B cell (primary cell): ENCODE data around the gene TRPV4. TPM values are rescaled to one million over a fixed set of nuclear protein-coding genes. Genes with fewer than 3 reads are reported as not detected.

Experiments used
- ATAC-seq: fragments of 200-7000 bp; cut with Tn5 transposase; one replicate; pipeline ENCODE4 v1.10.0; 2021; ENCODE audit warnings: low read depth, mild to moderate bottlenecking, moderate number of reproducible peaks, moderate library complexity
- CTCF ChIA-PET: fragments of 350-600 bp; sonication (Branson Sonifier 250); formaldehyde crosslinking; loops from one replicate; lab custom pipeline; 2021; ENCODE audit warnings: antibody characterized with exemption, inconsistent platforms; lab: Charles Lee
- POLR2A ChIA-PET: fragments of 350-600 bp; sonication (Branson Sonifier 250); formaldehyde crosslinking; loops from one replicate; lab custom pipeline; 2021; ENCODE audit warnings: antibody characterized with exemption; lab: Charles Lee
- DNase-seq: peaks from one replicate; pipeline ENCODE4 v3.0.0; 2013
- H2AFZ ChIP-seq: 2 replicates; pipeline ENCODE4 v1.6.1; 2012; ENCODE audit warnings: mild to moderate bottlenecking, low read depth, low read length; ENCODE audit not compliant: insufficient read depth, poor library complexity, severe bottlenecking
- H3K27ac ChIP-seq, 2 donors: 1 replicate in 1 of 2; 2 replicates in 1 of 2; pipeline ENCODE4 v1.5.1; 2012 to 2013; ENCODE audit warnings: low read length in 2 of 2, mild to moderate bottlenecking in 2 of 2, moderate library complexity in 1 of 2
- H3K27me3 ChIP-seq, 4 experiments: fragments of 200-600 bp in 1 of 4; sonication (generic) in 1 of 4; replicated peaks in 1 of 4; 1 replicate in 2 of 4; 2 replicates in 2 of 4; pipeline versions ENCODE4 v1.6.1 to v1.7.0; 2013 to 2016; ENCODE audit warnings: low read length in 3 of 4, mild to moderate bottlenecking in 2 of 4, mixed read lengths in 1 of 4, moderate library complexity in 1 of 4; ENCODE audit not compliant: insufficient read depth in 4 of 4, control insufficient read depth in 3 of 4; ENCODE audit errors: control extremely low read depth in 1 of 4
- H3K36me3 ChIP-seq, 2 experiments: replicated peaks in 1 of 2; 1 replicate in 1 of 2; 2 replicates in 1 of 2; pipeline versions ENCODE4 v1.6.1 to v1.7.1; 2013; ENCODE audit warnings: low read length in 1 of 2; ENCODE audit not compliant: insufficient read depth in 2 of 2, control insufficient read depth in 1 of 2; ENCODE audit errors: control extremely low read depth in 1 of 2, extremely low read depth in 1 of 2
- H3K4me1 ChIP-seq, 2 donors: fragments of 200-600 bp in 1 of 2; sonication (generic) in 1 of 2; 1 replicate in 1 of 2; 2 replicates in 1 of 2; pipeline versions ENCODE4 v1.5.1 to v1.6.1; 2013 to 2017; ENCODE audit warnings: low read length in 2 of 2; ENCODE audit not compliant: control insufficient read depth in 2 of 2, insufficient read depth in 2 of 2
- H3K4me2 ChIP-seq: replicated peaks from 2 replicates; pipeline ENCODE3; 2012; ENCODE audit warnings: mild to moderate bottlenecking, low read depth, low read length; ENCODE audit not compliant: poor library complexity, severe bottlenecking
- H3K4me3 ChIP-seq, 5 experiments: fragments of 200-600 bp in 1 of 5; sonication (generic) in 1 of 5; 1 replicate in 3 of 5; 2 replicates in 2 of 5; pipeline versions ENCODE4 v1.5.1 to v1.7.0; 2011 to 2016; ENCODE audit warnings: low read length in 4 of 5, mild to moderate bottlenecking in 4 of 5, low read depth in 2 of 5, control low read depth in 1 of 5, moderate library complexity in 1 of 5; ENCODE audit not compliant: insufficient read depth in 1 of 5; ENCODE audit errors: control extremely low read depth in 1 of 5, extremely low read depth in 1 of 5
- H3K79me2 ChIP-seq: fragments of 200-600 bp; sonication (generic); one replicate; pipeline ENCODE4 v1.6.0; 2016; ENCODE audit warnings: low read length; ENCODE audit not compliant: control insufficient read depth, insufficient read depth
- H3K9ac ChIP-seq: fragments of 200-600 bp; sonication (generic); 2 replicates; pipeline ENCODE4 v1.6.1; 2017; ENCODE audit warnings: mild to moderate bottlenecking, low read length, moderate library complexity
- H3K9me3 ChIP-seq, 3 donors: one replicate each; pipeline versions ENCODE4 v1.6.1 to v1.7.1; 2013; ENCODE audit warnings: low read length in 2 of 3; ENCODE audit not compliant: control insufficient read depth in 2 of 3, insufficient read depth in 1 of 3; ENCODE audit errors: control extremely low read depth in 1 of 3
- H4K20me1 ChIP-seq: 2 replicates; pipeline ENCODE4 v1.6.0; 2012; ENCODE audit warnings: mild to moderate bottlenecking, low read length; ENCODE audit not compliant: insufficient read depth, control insufficient read depth, poor library complexity, severe bottlenecking
- H3K27ac Mint-ChIP-seq: one replicate; pipeline ENCODE4 v1.8.0; 2021; ENCODE audit warnings: mixed read lengths
- H3K27me3 Mint-ChIP-seq: one replicate; pipeline ENCODE4 v1.8.0; 2021; ENCODE audit warnings: mixed read lengths
- H3K4me1 Mint-ChIP-seq: one replicate; pipeline ENCODE4 v1.8.0; 2021; ENCODE audit warnings: mixed read lengths
- H3K4me3 Mint-ChIP-seq: one replicate; pipeline ENCODE4 v1.8.0; 2021; ENCODE audit warnings: mixed read lengths
- H3K9me3 Mint-ChIP-seq: one replicate; pipeline ENCODE4 v1.8.0; 2022; ENCODE audit warnings: mixed read lengths; ENCODE audit not compliant: insufficient read depth
- EZH2 ChIP-seq: IDR thresholded peaks from 2 replicates; pipeline ENCODE4 v1.6.1; 2012; ENCODE audit warnings: borderline replicate concordance, low read depth, mild to moderate bottlenecking, moderate library complexity, low read length; ENCODE audit not compliant: insufficient read depth, poor library complexity, severe bottlenecking
- WGBS: methylation state at CpG from one replicate; pipeline ENCODE4 v1.1.5; 2013; ENCODE audit warnings: missing lambda C conversion rate; ENCODE audit not compliant: insufficient coverage; 5-methylcytosine and 5-hydroxymethylcytosine counted together
- intact Hi-C: fragments of 100-400 bp; cut with micrococcal nuclease; formaldehyde crosslinking; loops from one replicate; pipeline ENCODE4 v1.10.0; 2022
- polyA plus RNA-seq: library from polyadenylated mRNA; depleted of rRNA; stranded (reverse); fragments of >200 nt; gene quantifications from 2 replicates; pipeline ENCODE4 v1.2.3, GENCODE V29; 2012
- total RNA-seq, 2 donors: library from RNA; stranded (reverse); fragments of 120-200 nt in 1 of 2; gene quantifications; 1 replicate in 1 of 2; 2 replicates in 1 of 2; pipeline versions ENCODE4 v1.2.3 to v1.2.4, GENCODE V29; 2013 to 2022
- TF ChIP-seq, protein P1 (sequence below): fragments of 200-600 bp; IDR thresholded peaks from one replicate; pipeline ENCODE4 v1.8.0; 2022; ENCODE audit warnings: antibody characterized with exemption, mild to moderate bottlenecking

Gene TRPV4
- total and polyA plus RNA-seq, 2 donors (not counting 1 experiment from before 2014, with no cell fraction given) = not detected

DNA sequence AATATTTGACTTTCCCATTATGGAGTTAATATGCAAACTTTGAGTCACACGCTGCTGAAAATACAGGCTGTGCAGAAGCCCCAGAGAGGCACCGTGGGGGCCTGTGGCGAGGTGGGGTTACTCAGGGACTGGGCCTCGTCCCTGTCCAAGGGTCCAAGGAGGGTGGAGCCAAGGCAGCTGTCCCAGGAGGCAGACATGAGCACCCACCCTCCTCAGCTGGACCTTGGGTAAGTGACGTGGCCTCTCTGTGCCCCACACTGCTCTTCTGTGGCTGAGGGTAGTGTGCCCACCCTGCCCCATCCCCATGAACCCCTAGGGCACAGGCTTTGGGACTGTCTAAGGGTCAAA lies 80.2 kb downstream of the TRPV4 start:
- ATAC-seq (no peak), DNase-seq (no peak)
- no peak overlapping the region for H2AFZ ChIP-seq
- Mint-ChIP-seq H3K9me3 (peaks cover 10% of the 10 kb centered on the region), H3K4me1 (no peaks in the 10 kb centered on the region), H3K27me3 (peaks cover 11% of the 10 kb centered on the region), H3K4me3 (no peak overlapping the region), H3K27ac (no peak overlapping the region)
- intact Hi-C loops = no loop called here
- TF ChIP-seq EZH2 = no peak
- TF ChIP-seq, protein P1, sequence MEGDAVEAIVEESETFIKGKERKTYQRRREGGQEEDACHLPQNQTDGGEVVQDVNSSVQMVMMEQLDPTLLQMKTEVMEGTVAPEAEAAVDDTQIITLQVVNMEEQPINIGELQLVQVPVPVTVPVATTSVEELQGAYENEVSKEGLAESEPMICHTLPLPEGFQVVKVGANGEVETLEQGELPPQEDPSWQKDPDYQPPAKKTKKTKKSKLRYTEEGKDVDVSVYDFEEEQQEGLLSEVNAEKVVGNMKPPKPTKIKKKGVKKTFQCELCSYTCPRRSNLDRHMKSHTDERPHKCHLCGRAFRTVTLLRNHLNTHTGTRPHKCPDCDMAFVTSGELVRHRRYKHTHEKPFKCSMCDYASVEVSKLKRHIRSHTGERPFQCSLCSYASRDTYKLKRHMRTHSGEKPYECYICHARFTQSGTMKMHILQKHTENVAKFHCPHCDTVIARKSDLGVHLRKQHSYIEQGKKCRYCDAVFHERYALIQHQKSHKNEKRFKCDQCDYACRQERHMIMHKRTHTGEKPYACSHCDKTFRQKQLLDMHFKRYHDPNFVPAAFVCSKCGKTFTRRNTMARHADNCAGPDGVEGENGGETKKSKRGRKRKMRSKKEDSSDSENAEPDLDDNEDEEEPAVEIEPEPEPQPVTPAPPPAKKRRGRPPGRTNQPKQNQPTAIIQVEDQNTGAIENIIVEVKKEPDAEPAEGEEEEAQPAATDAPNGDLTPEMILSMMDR = no peak
- POLR2A ChIA-PET = no interaction called here
- peaks cover 3 to 13% (median 3%) of the 10 kb centered on the region in 3 donors for H3K9me3 ChIP-seq
- H3K4me2 ChIP-seq = no peak overlapping the region
- H3K4me1 ChIP-seq = no peaks in the 10 kb centered on the region
- no peak overlapping the region for H3K9ac ChIP-seq
- 84% methylated on average over 5 of the region's 5 CpGs for WGBS
- H3K27ac ChIP-seq = no peak overlapping the region
- H3K36me3 ChIP-seq = no peaks in the 10 kb centered on the region
- CTCF ChIA-PET = no interaction called here
- no peaks in the 10 kb centered on the region for H3K27me3 ChIP-seq
- no peak overlapping the region for H3K4me3 ChIP-seq
- no peaks in the 10 kb centered on the region for H3K79me2 ChIP-seq
- no peaks in the 10 kb centered on the region for H4K20me1 ChIP-seq

DNA sequence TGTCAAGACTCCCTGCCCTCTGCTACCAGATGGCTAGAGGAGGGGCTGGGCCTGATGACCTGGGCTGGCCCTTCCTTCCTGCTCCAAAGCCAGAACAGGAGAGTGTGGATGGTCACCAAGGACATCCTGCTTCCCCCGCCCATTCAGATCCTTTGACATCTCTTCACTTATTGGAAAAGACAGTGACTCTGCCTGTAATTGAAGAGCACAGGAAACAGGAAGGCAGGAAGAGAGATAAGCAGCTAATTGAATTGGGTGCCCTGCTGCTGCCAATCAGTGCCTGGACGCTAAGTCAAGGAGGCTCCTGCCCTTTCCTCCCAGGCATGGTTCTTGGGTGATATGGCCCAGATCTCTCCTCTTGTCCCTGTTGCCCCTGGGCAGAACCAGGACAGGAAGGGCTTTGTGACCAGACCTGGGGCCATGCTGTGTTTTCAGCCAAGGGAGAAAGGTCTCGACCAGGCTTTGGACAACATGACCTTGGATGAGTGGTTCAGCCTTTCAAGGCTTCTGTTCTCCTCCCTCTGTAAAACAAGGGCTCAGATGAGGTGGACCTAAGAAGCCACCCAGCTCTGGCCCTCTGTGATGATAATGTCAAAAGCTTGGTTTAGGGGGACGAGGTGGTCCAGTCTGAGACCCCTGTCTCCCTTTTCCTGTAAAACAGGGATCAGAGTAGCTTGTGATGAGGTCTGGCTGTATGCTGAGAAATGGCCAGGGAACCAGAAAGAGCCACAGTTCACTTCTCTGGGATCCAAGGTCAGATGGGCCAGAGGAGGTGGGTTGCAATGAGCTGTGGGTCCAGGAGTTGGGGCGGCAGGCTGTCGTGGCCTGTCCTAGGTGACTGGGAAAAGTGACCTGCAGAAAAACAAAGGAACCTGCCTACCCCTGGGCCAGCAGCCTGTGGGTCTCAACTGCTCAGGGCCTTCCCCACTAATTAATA lies 80.8 kb downstream of the TRPV4 start:
- peaks cover 3 to 6% (median 3%) of the 10 kb centered on the region in 3 donors for H3K9me3 ChIP-seq
- ChIA-PET CTCF (no interaction called here), POLR2A (no interaction called here)
- WGBS = 86% methylated on average over 5 of the region's 6 CpGs
- no peak for ATAC-seq
- no peak overlapping the region for H3K4me2 ChIP-seq
- H2AFZ ChIP-seq = no peak overlapping the region
- H3K27ac Mint-ChIP-seq = no peak overlapping the region
- intact Hi-C loops = no loop called here
- TF ChIP-seq, protein P1 = no peak
- TF ChIP-seq EZH2 = no peak
- H3K27me3 Mint-ChIP-seq = peaks cover 11% of the 10 kb centered on the region
- H3K4me3 Mint-ChIP-seq = no peak overlapping the region
- H3K27ac ChIP-seq = no peak overlapping the region
- no peak for DNase-seq
- no peaks in the 10 kb centered on the region for H3K79me2 ChIP-seq
- H3K4me3 ChIP-seq = no peak overlapping the region
- H3K9ac ChIP-seq = no peak overlapping the region
- H3K4me1 ChIP-seq = no peaks in the 10 kb centered on the region
- peaks cover 8% of the 10 kb centered on the region for H3K9me3 Mint-ChIP-seq
- no peaks in the 10 kb centered on the region for H3K4me1 Mint-ChIP-seq
- H3K27me3 ChIP-seq = no peaks in the 10 kb centered on the region
- no peaks in the 10 kb centered on the region for H4K20me1 ChIP-seq
- no peaks in the 10 kb centered on the region for H3K36me3 ChIP-seq
